IMR-90 (cell line): Measurements from ENCODE around the gene FCHSD2. TPM values are rescaled to one million over a fixed set of nuclear protein-coding genes. Genes with fewer than 3 reads are reported as not detected.

Source experiments
- ATAC-seq: fragments of 200-7000 bp; cut with Tn5 transposase; 2 replicates; pipeline ENCODE4 v1.9.1; 2020; ENCODE audit warnings: low read depth, mild to moderate bottlenecking, moderate library complexity
- BruUV-seq: library from RNA; stranded (reverse); fragments of 400-500 nt; replicated peaks from 2 replicates; lab custom pipeline; 2021; lab: Mats Ljungman, UMichigan
- CTCF ChIA-PET: fragments of 300-600 bp; formaldehyde crosslinking; extraction: SDS; loops from one replicate; lab custom pipeline; 2021; ENCODE audit warnings: antibody characterized with exemption; lab: Yijun Ruan, JAX
- POLR2A ChIA-PET: fragments of 300-600 bp; sonication (Branson Sonifier 250); formaldehyde crosslinking; loops from one replicate; lab custom pipeline; 2022; ENCODE audit warnings: antibody characterized with exemption; ENCODE audit not compliant: unreplicated experiment; lab: Charles Lee
- DNase-seq: peaks from one replicate; pipeline ENCODE4 v3.0.0; 2013
- H2AFZ ChIP-seq: replicated peaks from 2 replicates; pipeline ENCODE3; 2013; ENCODE audit warnings: low read length, mild to moderate bottlenecking; ENCODE audit not compliant: poor library complexity
- H2AK5ac ChIP-seq: 2 replicates; pipeline ENCODE4 v1.6.1; 2013; ENCODE audit warnings: low read depth, low read length, inconsistent platforms
- H2AK9ac ChIP-seq: replicated peaks from 2 replicates; pipeline ENCODE3; 2013; ENCODE audit warnings: mild to moderate bottlenecking, low read depth, low read length, moderate library complexity; ENCODE audit not compliant: poor library complexity
- H2BK120ac ChIP-seq: 2 replicates; pipeline ENCODE4 v1.6.1; 2013; ENCODE audit warnings: low read depth, low read length, inconsistent platforms
- H2BK15ac ChIP-seq: 3 replicates; pipeline ENCODE4 v1.6.1; 2013; ENCODE audit warnings: low read depth, low read length, inconsistent platforms
- H2BK20ac ChIP-seq: 2 replicates; pipeline ENCODE4 v1.6.1; 2013; ENCODE audit warnings: low read depth, mild to moderate bottlenecking, inconsistent platforms, low read length, moderate library complexity
- H2BK5ac ChIP-seq: 2 replicates; pipeline ENCODE4 v1.6.1; 2013; ENCODE audit warnings: mild to moderate bottlenecking, low read depth, low read length, inconsistent platforms; ENCODE audit not compliant: poor library complexity, severe bottlenecking
- H3K14ac ChIP-seq: replicated peaks from 2 replicates; pipeline ENCODE4 v1.6.1; 2013; ENCODE audit warnings: low read depth, low read length, inconsistent platforms
- H3K18ac ChIP-seq: 2 replicates; pipeline ENCODE4 v1.6.1; 2013; ENCODE audit warnings: low read depth, low read length, control low read depth
- H3K23ac ChIP-seq: 2 replicates; pipeline ENCODE4 v1.6.1; 2013; ENCODE audit warnings: low read depth, low read length, inconsistent platforms
- H3K27ac ChIP-seq: 2 replicates; pipeline ENCODE4 v1.5.1; 2013; ENCODE audit warnings: mild to moderate bottlenecking, control low read depth, low read length; ENCODE audit not compliant: insufficient read depth
- H3K27me3 ChIP-seq: 2 replicates; pipeline ENCODE4 v1.6.1; 2013; ENCODE audit warnings: low read length; ENCODE audit not compliant: control insufficient read depth, insufficient read depth
- H3K36me3 ChIP-seq: 2 replicates; pipeline ENCODE4 v1.6.1; 2013; ENCODE audit warnings: low read length, mixed read lengths; ENCODE audit not compliant: control insufficient read depth, insufficient read depth
- H3K4ac ChIP-seq: 2 replicates; pipeline ENCODE4 v1.6.1; 2013; ENCODE audit warnings: low read depth, low read length, inconsistent platforms
- H3K4me1 ChIP-seq: 2 replicates; pipeline ENCODE4 v1.6.1; 2013; ENCODE audit warnings: low read length, mixed read lengths; ENCODE audit not compliant: control insufficient read depth, insufficient read depth
- H3K4me2 ChIP-seq: 2 replicates; pipeline ENCODE4 v1.6.1; 2013; ENCODE audit warnings: low read depth, mild to moderate bottlenecking, control low read depth, low read length, moderate library complexity
- H3K4me3 ChIP-seq: 2 replicates; pipeline ENCODE4 v1.5.1; 2013; ENCODE audit warnings: low read depth, mild to moderate bottlenecking, control low read depth, low read length, moderate library complexity; ENCODE audit not compliant: insufficient read depth
- H3K56ac ChIP-seq: 2 replicates; pipeline ENCODE4 v1.6.1; 2013; ENCODE audit warnings: low read length, inconsistent platforms; ENCODE audit not compliant: insufficient read depth; ENCODE audit errors: extremely low read depth
- H3K79me1 ChIP-seq, 2 experiments: 2 replicates each; pipeline ENCODE4 v1.6.1; 2013; ENCODE audit warnings: low read length in 2 of 2, inconsistent platforms in 1 of 2, low read depth in 1 of 2
- H3K9ac ChIP-seq: 2 replicates; pipeline ENCODE4 v1.6.1; 2013; ENCODE audit warnings: low read depth, low read length, control low read depth
- H3K9me1 ChIP-seq: 2 replicates; pipeline ENCODE4 v1.6.1; 2013; ENCODE audit warnings: low read length, inconsistent platforms; ENCODE audit not compliant: insufficient read depth
- H3K9me3 ChIP-seq: 2 replicates; pipeline ENCODE4 v1.6.1; 2013; ENCODE audit warnings: low read length; ENCODE audit not compliant: control insufficient read depth, insufficient read depth
- H4K20me1 ChIP-seq: 2 replicates; pipeline ENCODE4 v1.6.1; 2013; ENCODE audit warnings: low read length, inconsistent platforms; ENCODE audit not compliant: insufficient read depth
- H4K5ac ChIP-seq: 2 replicates; pipeline ENCODE4 v1.6.1; 2013; ENCODE audit warnings: mild to moderate bottlenecking, low read depth, low read length, control low read depth
- H4K8ac ChIP-seq, 2 experiments: 2 replicates each; pipeline ENCODE4 v1.6.1; 2013; ENCODE audit warnings: low read depth in 2 of 2, low read length in 2 of 2, control low read depth in 1 of 2, inconsistent platforms in 1 of 2
- H4K91ac ChIP-seq: 2 replicates; pipeline ENCODE4 v1.6.1; 2013; ENCODE audit warnings: low read depth, low read length, inconsistent platforms; ENCODE audit not compliant: insufficient read depth
- BHLHE40 ChIP-seq: fragments of 150-350 bp; IDR thresholded peaks from 2 replicates; pipeline ENCODE4 v1.6.1; 2016; ENCODE audit warnings: mild to moderate bottlenecking, low read depth, low read length
- CEBPB ChIP-seq: IDR thresholded peaks from 2 replicates; pipeline ENCODE4 v1.6.1; 2012; ENCODE audit warnings: low read depth, low read length, improper control_type of control experiment
- FOS ChIP-seq: fragments of 150-350 bp; IDR thresholded peaks from 2 replicates; pipeline ENCODE4 v1.6.1; 2016; ENCODE audit warnings: low read depth, low read length
- MAFK ChIP-seq: IDR thresholded peaks from 2 replicates; pipeline ENCODE4 v1.6.1; 2012; ENCODE audit warnings: low read depth, low read length, improper control_type of control experiment
- NFE2L2 ChIP-seq: fragments of 150-350 bp; IDR thresholded peaks from 2 replicates; pipeline ENCODE4 v1.6.1; 2016; ENCODE audit warnings: low read depth, mild to moderate bottlenecking, low read length
- RAD21 ChIP-seq: IDR thresholded peaks from 2 replicates; pipeline ENCODE4 v1.6.1; 2012; ENCODE audit warnings: low read length, improper control_type of control experiment
- RCOR1 ChIP-seq: IDR thresholded peaks from 2 replicates; pipeline ENCODE4 v1.6.1; 2012; ENCODE audit warnings: mild to moderate bottlenecking, low read length, improper control_type of control experiment; ENCODE audit not compliant: insufficient replicate concordance
- SMC3 ChIP-seq: fragments of 150-350 bp; IDR thresholded peaks from 2 replicates; pipeline ENCODE4 v1.6.1; 2016; ENCODE audit warnings: low read depth, mild to moderate bottlenecking, antibody characterized with exemption, low read length, moderate library complexity
- WGBS, 2 experiments: methylation state at CpG; one replicate each; pipeline versions ENCODE4 v1.1.5 to v1.1.7; 2013; ENCODE audit warnings: missing lambda C conversion rate in 2 of 2; ENCODE audit not compliant: insufficient read length in 1 of 2; ENCODE audit errors: extremely low coverage in 2 of 2; 5-methylcytosine and 5-hydroxymethylcytosine counted together
- dilution Hi-C: fragments of 300-500 bp; cut with HindIII; formaldehyde crosslinking; loops from one replicate; pipeline ENCODE4 v1.14.3; 2018; ENCODE audit warnings: low sequenced_read_pairs; ENCODE audit not compliant: unreplicated experiment
- in situ Hi-C: fragments of 300-500 bp; cut with MboI; formaldehyde crosslinking; loops from 3 replicates; pipeline ENCODE4 v1.14.3; 2019; ENCODE audit warnings: low sequenced_read_pairs, inconsistent platforms, mixed read lengths
- intact Hi-C: fragments of 100-400 bp; cut with micrococcal nuclease; formaldehyde crosslinking; loops from 2 replicates; pipeline ENCODE4 v1.10.0; 2022
- polyA plus RNA-seq, 3 experiments: library from polyadenylated mRNA; depleted of rRNA; stranded (reverse); fragments of >200 nt; gene quantifications; 2 replicates each; pipeline ENCODE4 v1.2.3, GENCODE V29; 2012; ENCODE audit warnings: low replicate concordance in 1 of 3
- total RNA-seq: library from RNA; depleted of rRNA; stranded (reverse); fragments of >200 nt; gene quantifications from 2 replicates; pipeline ENCODE4 v1.2.3, GENCODE V29; 2012
- TF ChIP-seq, protein P1 (sequence below): fragments of 150-350 bp; IDR thresholded peaks from 2 replicates; pipeline ENCODE4 v1.6.1; 2017; ENCODE audit warnings: mild to moderate bottlenecking, antibody characterized with exemption, low read length, low read depth

Gene FCHSD2
- total and polyA plus RNA-seq, 2 of the 4 experiments (the other 2 are of a cell fraction), result 5.9 to 18.7 TPM

DNA sequence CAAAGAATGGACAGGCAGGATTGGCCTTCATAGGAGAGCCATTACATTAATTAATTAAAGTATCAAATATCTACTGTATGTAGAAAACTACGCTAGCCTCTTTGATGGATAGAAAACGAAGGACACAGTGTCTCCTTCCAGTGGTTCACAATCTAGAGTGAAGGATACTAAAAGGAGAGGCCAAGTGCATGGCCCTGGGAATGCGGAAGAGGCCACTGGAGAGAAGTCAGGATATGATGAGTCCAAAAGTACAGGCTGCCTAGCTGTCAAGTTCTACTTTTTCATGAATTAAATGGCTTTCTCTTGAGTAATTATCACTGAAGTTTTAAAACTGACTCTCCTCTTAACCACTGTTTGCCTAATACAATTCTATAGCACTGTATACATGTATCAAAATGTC lies 286.1 kb downstream of the FCHSD2 start:
- Histone ChIP-seq H3K56ac (no peak overlapping the region), H2AFZ (no peak overlapping the region), H3K27me3 (no peaks in the 10 kb centered on the region), H2AK9ac (no peak overlapping the region), H3K4ac (no peak overlapping the region), H2BK20ac (no peak overlapping the region), H3K4me3 (no peak overlapping the region), H3K79me1 (peaks cover 13 to 32% of the 10 kb centered on the region in 2 experiments; a peak in 3 of 4 replicates), H3K36me3 (no peaks in the 10 kb centered on the region), H3K23ac (no peak overlapping the region), H3K27ac (no peak overlapping the region), H3K9me1 (0 out of 2 replicates have a peak, but pooled peaks cover 3% of the 10 kb centered on the region), H4K20me1 (no peaks in the 10 kb centered on the region), H3K9me3 (no peaks in the 10 kb centered on the region), H3K4me1 (peaks cover 2% of the 10 kb centered on the region; the same call in 1 of the 2 replicates), H4K91ac (no peak overlapping the region), H4K8ac (no peak overlapping the region), H2BK5ac (no peak overlapping the region), H2BK120ac (no peak overlapping the region), H2BK15ac (no peak overlapping the region), H3K4me2 (no peak overlapping the region), H3K9ac (no peak overlapping the region), H4K5ac (no peak overlapping the region), H3K14ac (no peak overlapping the region), H3K18ac (no peak overlapping the region), H2AK5ac (no peak overlapping the region)
- no peak for TF ChIP-seq MAFK
- TF ChIP-seq SMC3, result no peak
- TF ChIP-seq NFE2L2, result no peak
- no peak for TF ChIP-seq BHLHE40
- TF ChIP-seq RCOR1, result no peak
- TF ChIP-seq CEBPB, result no peak
- TF ChIP-seq, protein P1, sequence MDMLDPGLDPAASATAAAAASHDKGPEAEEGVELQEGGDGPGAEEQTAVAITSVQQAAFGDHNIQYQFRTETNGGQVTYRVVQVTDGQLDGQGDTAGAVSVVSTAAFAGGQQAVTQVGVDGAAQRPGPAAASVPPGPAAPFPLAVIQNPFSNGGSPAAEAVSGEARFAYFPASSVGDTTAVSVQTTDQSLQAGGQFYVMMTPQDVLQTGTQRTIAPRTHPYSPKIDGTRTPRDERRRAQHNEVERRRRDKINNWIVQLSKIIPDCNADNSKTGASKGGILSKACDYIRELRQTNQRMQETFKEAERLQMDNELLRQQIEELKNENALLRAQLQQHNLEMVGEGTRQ, result no peak
- TF ChIP-seq RAD21, result no peak
- TF ChIP-seq FOS, result no peak
- dilution Hi-C loops, result no loop called here
- intact Hi-C loops, result no loop called here
- BruUV-seq, result no TSS peak
- 100% methylated on average over 1 of the region's 3 CpGs; no CpG with 5 or more reads in 1 of the 2 experiments for WGBS, 2 experiments
- ChIA-PET CTCF (no interaction called here), POLR2A (no interaction called here)
- DNase-seq, result no peak
- ATAC-seq, result no peak
- in situ Hi-C loops, result no loop called here
